Neural progenitor cell (in vitro differentiated cells): ENCODE data around the gene ECM2. TPM values are rescaled to one million over a fixed set of nuclear protein-coding genes. Genes with fewer than 3 reads are reported as not detected.

Experiments
- DNase-seq: peaks from one replicate; pipeline ENCODE4 v3.0.0-alpha.2; 2016; ENCODE audit warnings: low spot score
- H2AFZ ChIP-seq: fragments of 200-600 bp; sonication (generic); replicated peaks from 2 replicates; pipeline ENCODE4 v1.6.1; 2016; ENCODE audit warnings: antibody characterized with exemption
- H3F3A ChIP-seq: fragments of 200-600 bp; sonication (generic); 2 replicates; pipeline ENCODE4 v1.6.1; 2016; ENCODE audit warnings: antibody characterized with exemption, low read depth
- H3K27ac ChIP-seq: fragments of 200-600 bp; sonication (generic); 2 replicates; pipeline ENCODE4 v1.5.1; 2016; ENCODE audit warnings: mild to moderate bottlenecking
- H3K27me3 ChIP-seq: fragments of 200-600 bp; sonication (generic); 2 replicates; pipeline ENCODE4 v1.6.1; 2016; ENCODE audit warnings: mild to moderate bottlenecking, moderate library complexity
- H3K36me3 ChIP-seq: fragments of 200-600 bp; sonication (generic); 2 replicates; pipeline ENCODE4 v1.5.1; 2016
- H3K4me1 ChIP-seq: fragments of 200-600 bp; sonication (generic); 2 replicates; pipeline ENCODE4 v1.6.1; 2016; ENCODE audit warnings: mixed run types
- H3K4me2 ChIP-seq: fragments of 200-600 bp; sonication (generic); 2 replicates; pipeline ENCODE4 v1.6.1; 2016
- H3K4me3 ChIP-seq: fragments of 200-600 bp; sonication (generic); 2 replicates; pipeline ENCODE4 v1.5.1; 2016
- H3K79me2 ChIP-seq: fragments of 200-600 bp; sonication (generic); 2 replicates; pipeline ENCODE4 v1.6.1; 2016; ENCODE audit warnings: low read depth
- H3K9ac ChIP-seq: fragments of 200-600 bp; sonication (generic); 2 replicates; pipeline ENCODE4 v1.6.1; 2016
- H3K9me3 ChIP-seq: fragments of 200-600 bp; sonication (generic); 2 replicates; pipeline ENCODE4 v1.5.1; 2016; ENCODE audit warnings: low read depth
- H4K20me1 ChIP-seq: fragments of 200-600 bp; sonication (generic); 2 replicates; pipeline ENCODE4 v1.6.1; 2016; ENCODE audit warnings: low read depth
- H3K27ac Mint-ChIP-seq: 3 replicates; pipeline ENCODE4 v1.8.0; 2021; ENCODE audit warnings: mixed read lengths
- H3K27me3 Mint-ChIP-seq: 2 replicates; pipeline ENCODE4 v1.8.0; 2022; ENCODE audit warnings: low read depth, mild to moderate bottlenecking, inconsistent platforms, moderate library complexity, mixed read lengths; ENCODE audit not compliant: insufficient read depth
- H3K36me3 Mint-ChIP-seq: 3 replicates; pipeline ENCODE4 v1.8.0; 2021; ENCODE audit warnings: mixed read lengths
- H3K4me1 Mint-ChIP-seq: 3 replicates; pipeline ENCODE4 v1.8.0; 2021; ENCODE audit warnings: mixed read lengths
- H3K4me3 Mint-ChIP-seq: 3 replicates; pipeline ENCODE4 v1.8.0; 2021; ENCODE audit warnings: mild to moderate bottlenecking, moderate library complexity, mixed read lengths
- H3K9me3 Mint-ChIP-seq: 3 replicates; pipeline ENCODE4 v1.8.0; 2020; ENCODE audit warnings: mixed read lengths
- EZH2 ChIP-seq: fragments of 200-600 bp; sonication (generic); IDR thresholded peaks from 2 replicates; pipeline ENCODE4 v1.6.1; 2017; ENCODE audit warnings: antibody characterized with exemption, mild to moderate bottlenecking, moderate library complexity
- EZH2phosphoT487 ChIP-seq: fragments of 200-600 bp; sonication (generic); IDR thresholded peaks from 2 replicates; pipeline ENCODE4 v1.6.1; 2017; ENCODE audit warnings: antibody characterized with exemption
- total RNA-seq: library from RNA; depleted of rRNA; stranded (reverse); fragments of >200 nt; gene quantifications from 2 replicates; pipeline ENCODE4 v1.2.3, GENCODE V29; 2015; ENCODE audit warnings: low replicate concordance
- TF ChIP-seq, protein P1 (sequence below): fragments of 200-600 bp; sonication (generic); IDR thresholded peaks from 2 replicates; pipeline ENCODE4 v1.5.1; 2017; ENCODE audit warnings: antibody characterized with exemption, mild to moderate bottlenecking

The ECM2 gene
- total RNA-seq, 1 donor from 2014 or later = not detected

GRCh38 chr9:92482805-92483204 is 53.0 kb downstream of the ECM2 start:
- DNase-seq = no peak
- Mint-ChIP-seq H3K27ac (no peak overlapping the region), H3K27me3 (peaks cover 2% of the 10 kb centered on the region), H3K4me3 (no peak overlapping the region), H3K4me1 (no peaks in the 10 kb centered on the region), H3K36me3 (no peaks in the 10 kb centered on the region), H3K9me3 (no peaks in the 10 kb centered on the region)
- Histone ChIP-seq H3K36me3 (no peaks in the 10 kb centered on the region), H4K20me1 (no peaks in the 10 kb centered on the region), H3K4me1 (no peaks in the 10 kb centered on the region), H2AFZ (no peak overlapping the region), H3K27ac (no peak overlapping the region), H3K27me3 (no peaks in the 10 kb centered on the region), H3K4me3 (no peak overlapping the region), H3K79me2 (no peaks in the 10 kb centered on the region), H3F3A (no peaks in the 10 kb centered on the region), H3K9me3 (no peaks in the 10 kb centered on the region), H3K4me2 (no peak overlapping the region), H3K9ac (no peak overlapping the region)
- TF ChIP-seq EZH2phosphoT487 (no peak), EZH2 (no peak)
- TF ChIP-seq, protein P1, sequence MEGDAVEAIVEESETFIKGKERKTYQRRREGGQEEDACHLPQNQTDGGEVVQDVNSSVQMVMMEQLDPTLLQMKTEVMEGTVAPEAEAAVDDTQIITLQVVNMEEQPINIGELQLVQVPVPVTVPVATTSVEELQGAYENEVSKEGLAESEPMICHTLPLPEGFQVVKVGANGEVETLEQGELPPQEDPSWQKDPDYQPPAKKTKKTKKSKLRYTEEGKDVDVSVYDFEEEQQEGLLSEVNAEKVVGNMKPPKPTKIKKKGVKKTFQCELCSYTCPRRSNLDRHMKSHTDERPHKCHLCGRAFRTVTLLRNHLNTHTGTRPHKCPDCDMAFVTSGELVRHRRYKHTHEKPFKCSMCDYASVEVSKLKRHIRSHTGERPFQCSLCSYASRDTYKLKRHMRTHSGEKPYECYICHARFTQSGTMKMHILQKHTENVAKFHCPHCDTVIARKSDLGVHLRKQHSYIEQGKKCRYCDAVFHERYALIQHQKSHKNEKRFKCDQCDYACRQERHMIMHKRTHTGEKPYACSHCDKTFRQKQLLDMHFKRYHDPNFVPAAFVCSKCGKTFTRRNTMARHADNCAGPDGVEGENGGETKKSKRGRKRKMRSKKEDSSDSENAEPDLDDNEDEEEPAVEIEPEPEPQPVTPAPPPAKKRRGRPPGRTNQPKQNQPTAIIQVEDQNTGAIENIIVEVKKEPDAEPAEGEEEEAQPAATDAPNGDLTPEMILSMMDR = no peak

- Mint-ChIP-seq H3K27me3 (peaks cover 5% of the 10 kb centered on the region), H3K27ac (no peak within 1 kb of the TSS), H3K4me3 (no peak within 1 kb of the TSS), H3K9me3 (no peaks in the 10 kb centered on the region), H3K4me1 (no peaks in the 10 kb centered on the region), H3K36me3 (no peaks in the 10 kb centered on the region)
- no peak within 1 kb of the TSS for H2AFZ ChIP-seq
- no peak within 1 kb of the TSS for H3K27ac ChIP-seq
- DNase-seq = no peak
- no peaks in the 10 kb centered on the region for H3F3A ChIP-seq
- no peak within 1 kb of the TSS for H3K4me3 ChIP-seq
- H3K9ac ChIP-seq = no peak within 1 kb of the TSS
- H3K9me3 ChIP-seq = no peaks in the 10 kb centered on the region
- TF ChIP-seq EZH2phosphoT487 = no peak
- TF ChIP-seq, protein P1 = no peak
- no peak for TF ChIP-seq EZH2
- no peaks in the 10 kb centered on the region for H3K36me3 ChIP-seq
- H4K20me1 ChIP-seq = no peaks in the 10 kb centered on the region
- H3K79me2 ChIP-seq = no peaks in the 10 kb centered on the region
- no peaks in the 10 kb centered on the region for H3K4me1 ChIP-seq
- no peaks in the 10 kb centered on the region for H3K27me3 ChIP-seq
- no peak within 1 kb of the TSS for H3K4me2 ChIP-seq
Observed at GRCh38 chr9:92482329-92482728, 53.5 kb downstream of the ECM2 start, which contains the start of gene ASPN. Gene ASPN (minus strand): TSS chr9:92482506.

GRCh38 chr9:92480986-92481633 is 54.7 kb downstream of the ECM2 start:
- H3K9me3 ChIP-seq = no peaks in the 10 kb centered on the region
- no peak overlapping the region for H3K4me2 ChIP-seq
- Mint-ChIP-seq H3K4me1 (no peaks in the 10 kb centered on the region), H3K27ac (no peak overlapping the region), H3K4me3 (no peak overlapping the region), H3K36me3 (no peaks in the 10 kb centered on the region), H3K27me3 (peaks cover 5% of the 10 kb centered on the region), H3K9me3 (no peaks in the 10 kb centered on the region)
- H3K9ac ChIP-seq = no peak overlapping the region
- no peaks in the 10 kb centered on the region for H3K4me1 ChIP-seq
- H3K79me2 ChIP-seq = no peaks in the 10 kb centered on the region
- H3K27me3 ChIP-seq = no peaks in the 10 kb centered on the region
- no peak for TF ChIP-seq EZH2phosphoT487
- TF ChIP-seq, protein P1 = no peak
- no peak for TF ChIP-seq EZH2
- H3K36me3 ChIP-seq = no peaks in the 10 kb centered on the region
- no peaks in the 10 kb centered on the region for H4K20me1 ChIP-seq
- no peak overlapping the region for H3K27ac ChIP-seq
- H3F3A ChIP-seq = no peaks in the 10 kb centered on the region
- no peak overlapping the region for H2AFZ ChIP-seq
- no peak for DNase-seq
- H3K4me3 ChIP-seq = no peak overlapping the region
